CD1c-positive myeloid dendritic cell (primary cell): ENCODE measurements around the gene RAD21L1.
"Not testable (repeated sequence)": the region's sequence is repeated elsewhere in the genome, so short reads cannot be mapped to it uniquely, and the experiment has no call there.

Experiments used
- DNase-seq: peaks from one replicate; pipeline ENCODE4 v3.0.0-alpha.2; 2016; ENCODE audit errors: extremely low spot score

RAD21L1 gene

DNA sequence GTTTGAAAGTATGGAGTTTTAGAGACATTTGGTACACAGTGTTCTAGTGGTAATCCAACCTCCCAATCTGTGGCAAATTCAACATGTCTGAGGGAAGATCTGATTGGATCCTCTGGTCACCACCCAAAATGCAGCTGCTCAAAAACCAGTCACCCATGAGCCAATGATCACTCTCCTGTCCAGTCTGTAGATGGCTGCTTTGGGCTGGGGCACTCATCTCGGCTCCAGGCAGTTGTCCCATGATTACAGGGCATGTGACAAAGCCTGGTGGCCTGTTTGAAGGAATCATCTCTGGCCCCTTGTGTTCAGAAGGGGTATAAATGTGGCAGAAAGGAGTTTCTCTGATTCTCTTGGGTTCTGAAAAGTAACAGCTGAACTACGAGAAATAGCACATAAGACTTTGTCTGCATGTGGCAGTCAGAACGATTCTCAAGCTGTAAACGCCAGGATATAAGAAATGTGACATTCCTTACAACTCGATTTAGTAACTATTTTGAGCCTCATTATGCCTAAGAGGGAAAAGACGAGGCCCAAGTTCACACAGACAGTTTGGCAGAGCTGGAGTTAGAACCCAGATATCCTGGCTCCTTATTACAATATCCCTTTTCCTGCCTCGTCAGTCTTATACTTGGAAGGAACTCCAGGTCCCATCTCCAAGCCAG lies 26.5 kb upstream of the RAD21L1 start:
- no peak for DNase-seq

DNA sequence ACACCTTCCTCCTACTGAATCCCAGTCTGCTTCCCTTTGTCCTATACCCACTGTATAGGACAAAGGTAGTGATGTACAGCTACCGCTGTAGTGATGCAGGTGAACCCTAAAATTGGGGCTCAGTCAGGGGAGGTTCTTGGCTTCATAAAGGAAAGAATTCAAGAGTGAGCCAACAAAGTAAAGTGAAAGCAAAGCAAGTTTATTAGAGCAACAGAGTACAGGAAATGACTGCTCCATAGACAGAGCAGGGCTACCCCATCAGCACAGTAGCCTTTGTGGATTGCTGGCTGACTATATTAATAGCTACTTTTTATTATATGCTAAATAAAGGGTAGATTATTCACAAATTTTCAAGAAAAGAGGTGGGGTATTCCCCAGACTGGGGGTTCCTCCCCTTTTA lies 25.9 kb upstream of the RAD21L1 start:
- no peak for DNase-seq

GRCh38 chr20:1202762-1203504 lies 22.9 kb upstream of the RAD21L1 start, which contains the start of gene C20orf202:
TSS of gene C20orf202 (plus strand) at chr20:1203454. CDS start at chr20:1203586, 132 bp downstream.
- no peak for DNase-seq

GRCh38 chr20:1203630-1204029 lies 22.2 kb upstream of the RAD21L1 start:
- no peak for DNase-seq

- peak; percentile 21 for DNase-seq
Observed at GRCh38 chr20:1204113-1204512, 21.7 kb upstream of the RAD21L1 start.

- no peak for DNase-seq
Observed at GRCh38 chr20:1204576-1204975, 21.3 kb upstream of the RAD21L1 start.

GRCh38 chr20:1205802-1206201 lies 20.0 kb upstream of the RAD21L1 start:
- DNase-seq = no peak

DNA sequence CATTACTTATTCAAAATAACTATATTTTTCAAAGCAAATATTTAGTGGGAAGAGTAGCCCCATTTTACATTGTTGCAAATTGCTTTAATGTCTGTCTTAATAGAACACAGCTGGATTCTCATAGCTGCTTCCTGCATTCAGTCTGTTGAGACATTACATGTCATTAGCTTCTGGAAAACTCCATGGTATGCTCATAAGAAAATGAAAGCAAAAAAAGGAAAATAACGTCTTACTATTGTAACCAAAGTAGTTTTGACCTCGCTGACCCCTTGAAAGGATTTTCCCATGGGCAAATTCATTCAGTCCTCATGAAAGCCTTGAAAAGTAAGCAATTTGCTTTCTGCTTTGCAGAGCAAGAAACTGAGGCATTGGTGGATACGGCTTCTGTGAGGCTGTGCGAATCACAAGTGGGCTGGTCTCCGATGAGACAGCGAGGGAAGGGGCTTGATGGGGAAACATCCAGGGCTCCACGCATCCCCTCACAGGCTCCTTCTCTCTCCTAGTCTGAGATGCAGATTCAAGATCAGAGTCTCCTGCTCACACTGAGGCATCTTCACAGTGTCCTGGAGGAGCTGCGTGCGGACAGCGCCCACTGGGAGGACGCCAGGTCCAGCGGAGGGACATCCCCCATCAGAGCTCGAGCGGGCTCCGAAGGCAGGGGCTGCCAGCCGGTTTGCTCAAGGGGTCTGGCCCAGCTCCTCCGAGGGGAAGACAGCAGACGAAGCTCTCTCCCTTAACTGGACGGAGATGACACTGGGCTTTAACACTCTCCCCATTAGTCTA lies 19.3 kb upstream of the RAD21L1 start:
- no peak for DNase-seq

- no peak for DNase-seq
Observed at GRCh38 chr20:1207293-1207878, 18.5 kb upstream of the RAD21L1 start.

DNA sequence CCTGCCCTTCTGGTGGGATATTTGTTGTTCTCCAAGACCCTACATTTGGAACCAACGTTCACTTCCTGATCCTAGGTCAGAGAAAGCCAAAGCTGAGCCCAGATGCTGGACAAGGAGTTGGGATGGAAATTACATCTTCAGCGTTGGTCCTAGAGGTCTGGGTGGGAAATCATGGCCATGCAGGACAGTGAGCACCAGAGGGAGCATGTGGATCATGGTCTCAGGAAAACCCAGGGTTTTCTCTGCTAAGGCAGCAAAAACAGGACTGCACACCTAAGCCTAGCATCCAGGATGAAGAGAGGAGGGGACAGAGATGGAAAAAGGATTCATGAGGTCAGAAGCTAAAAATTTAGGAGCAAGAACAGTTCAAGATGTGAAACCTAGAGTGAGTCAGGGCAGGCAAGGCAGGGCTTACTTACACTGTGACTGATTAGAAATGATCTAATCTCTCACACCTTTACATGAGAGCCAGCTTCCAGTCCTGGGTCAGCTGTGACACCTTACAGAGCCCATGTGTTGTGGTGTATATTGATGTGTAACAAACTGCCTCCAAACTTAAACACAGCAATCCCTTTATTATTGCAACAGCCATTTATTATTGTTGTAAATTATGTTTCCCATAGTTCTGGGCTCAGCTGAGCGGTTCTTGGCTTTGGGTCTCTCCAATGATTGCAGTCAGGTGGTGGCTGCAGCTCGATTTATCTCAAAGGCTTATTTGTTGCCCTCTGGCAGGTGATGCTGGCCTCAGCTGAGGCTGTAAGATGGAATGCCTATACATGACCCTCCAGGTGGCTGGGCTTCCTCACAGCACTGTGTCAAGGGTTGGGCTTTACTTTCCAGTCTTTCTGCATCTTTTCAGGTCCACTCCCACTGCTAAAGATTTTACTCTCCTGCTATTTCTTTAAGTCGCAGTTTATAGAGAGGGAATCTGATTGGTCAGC lies 16.1 kb upstream of the RAD21L1 start:
- DNase-seq = no peak

DNA sequence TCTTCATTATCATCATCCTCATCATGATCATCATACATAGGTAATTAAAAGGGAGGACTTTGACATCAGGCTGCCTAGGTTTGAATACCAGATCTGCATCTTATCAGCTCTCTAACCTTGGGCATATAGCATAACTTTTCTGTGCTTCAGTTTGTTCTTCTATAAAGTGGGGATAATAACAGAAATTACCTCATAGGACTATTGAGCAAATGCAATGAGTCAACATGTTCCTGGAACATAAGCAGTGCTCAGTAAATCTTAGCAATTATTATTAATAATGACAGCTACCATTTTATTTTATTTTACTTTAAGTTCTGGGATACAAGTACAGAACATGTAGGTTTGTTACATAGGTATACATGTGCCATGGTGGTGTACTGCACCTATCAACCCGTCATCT lies 15.3 kb upstream of the RAD21L1 start:
- no peak for DNase-seq

- DNase-seq = no peak
Observed at GRCh38 chr20:1212023-1212422, 13.8 kb upstream of the RAD21L1 start.

GRCh38 chr20:1212607-1213396 lies 13.0 kb upstream of the RAD21L1 start:
- DNase-seq = peak; percentile 74

- no peak for DNase-seq
Observed at GRCh38 chr20:1214838-1215261, 11.0 kb upstream of the RAD21L1 start.

DNA sequence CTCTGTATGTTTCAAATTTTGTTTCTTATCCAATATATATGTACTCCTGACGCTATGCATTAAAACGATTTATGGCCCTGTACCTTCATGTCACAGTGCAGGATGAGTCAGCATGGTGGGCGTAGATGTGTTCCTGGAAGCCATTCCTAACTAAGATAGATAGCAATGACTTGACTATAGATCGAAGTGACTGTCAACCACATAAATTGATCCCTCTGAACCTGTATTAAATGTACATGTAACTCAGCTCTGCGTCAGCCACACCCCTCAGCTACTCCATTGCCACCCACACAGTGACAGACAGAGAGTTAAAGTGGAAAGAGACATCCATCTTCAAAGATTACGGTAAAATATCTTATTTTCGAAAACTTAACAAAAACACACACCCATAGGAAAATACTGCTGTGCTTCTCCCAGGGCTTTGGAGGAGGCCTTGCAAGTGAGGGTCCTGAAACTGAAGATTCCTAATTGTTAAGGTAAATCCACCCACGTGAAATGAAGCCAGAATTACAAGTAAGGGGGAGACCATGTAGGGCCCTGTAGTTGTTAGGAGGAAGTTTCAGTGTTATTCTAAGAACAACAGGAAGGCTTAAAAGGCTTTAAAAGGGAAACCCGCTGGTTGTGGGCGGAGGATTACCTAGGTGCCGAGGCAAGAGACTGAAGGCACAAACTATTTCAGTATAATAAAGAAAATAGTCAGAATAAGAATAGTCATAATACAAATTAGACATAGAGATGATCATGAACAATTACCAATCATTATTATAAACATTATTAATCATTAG lies 10.3 kb upstream of the RAD21L1 start:
- peak; percentile 34 for DNase-seq

DNA sequence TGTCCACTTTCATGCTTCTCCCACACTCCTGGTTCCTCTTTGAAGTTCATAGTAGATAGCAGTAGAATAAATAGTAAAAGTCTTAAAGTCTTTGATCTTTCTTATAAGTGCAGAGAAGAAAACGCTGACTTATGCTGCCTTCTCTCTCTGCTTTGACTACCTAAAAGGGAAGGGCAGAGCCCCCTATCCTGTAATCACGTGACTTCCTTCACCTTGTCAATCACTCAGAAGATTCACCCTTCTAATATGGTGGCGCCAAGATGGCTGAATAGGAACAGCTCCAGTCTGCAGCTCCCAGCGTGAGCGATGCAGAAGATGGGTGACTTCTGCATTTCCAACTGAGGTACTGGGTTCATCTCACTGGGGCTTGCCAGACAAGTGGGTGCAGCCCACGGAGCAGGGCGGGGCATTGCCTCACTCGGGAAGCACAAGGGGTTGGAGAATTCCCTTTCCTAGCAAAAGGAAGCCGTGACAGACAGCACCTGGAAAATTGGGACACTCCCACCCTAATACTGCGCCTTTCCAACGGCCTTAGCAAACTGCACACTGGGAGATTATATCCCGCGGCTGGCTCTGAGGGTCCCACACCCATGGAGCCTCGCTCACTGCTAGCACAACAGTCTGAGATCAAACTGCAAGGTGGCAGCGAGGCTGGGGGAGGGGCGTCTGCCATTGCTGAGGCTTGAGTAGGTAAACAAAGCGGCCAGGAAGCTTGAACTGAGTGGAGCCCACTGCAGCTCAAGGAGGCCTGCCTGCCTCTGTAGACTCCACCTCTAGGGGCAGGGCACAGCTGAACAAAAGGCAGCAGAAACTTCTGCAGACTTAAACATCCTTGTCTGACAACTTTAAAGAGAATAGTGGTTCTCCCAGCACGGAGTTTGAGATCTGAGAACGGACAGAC lies 9.1 kb upstream of the RAD21L1 start:
- not testable (repeated sequence) for DNase-seq

DNA sequence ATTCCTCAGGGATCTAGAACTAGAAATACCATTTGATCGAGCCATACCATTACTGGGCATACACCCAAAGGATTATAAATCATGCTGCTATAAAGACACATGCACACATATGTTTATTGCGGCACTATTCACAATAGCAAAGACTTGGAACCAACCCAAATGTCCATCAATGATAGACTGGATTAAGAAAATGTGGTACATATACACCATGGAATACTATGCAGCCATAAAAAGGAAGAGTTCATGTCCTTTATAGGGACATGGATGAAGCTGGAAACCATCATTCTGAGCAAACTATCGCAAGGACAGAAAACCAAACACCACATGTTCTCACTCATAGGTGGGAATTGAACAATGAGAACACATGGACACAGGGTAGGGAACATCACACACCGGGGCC lies 3.1 kb upstream of the RAD21L1 start:
- DNase-seq = not testable (repeated sequence)

DNA sequence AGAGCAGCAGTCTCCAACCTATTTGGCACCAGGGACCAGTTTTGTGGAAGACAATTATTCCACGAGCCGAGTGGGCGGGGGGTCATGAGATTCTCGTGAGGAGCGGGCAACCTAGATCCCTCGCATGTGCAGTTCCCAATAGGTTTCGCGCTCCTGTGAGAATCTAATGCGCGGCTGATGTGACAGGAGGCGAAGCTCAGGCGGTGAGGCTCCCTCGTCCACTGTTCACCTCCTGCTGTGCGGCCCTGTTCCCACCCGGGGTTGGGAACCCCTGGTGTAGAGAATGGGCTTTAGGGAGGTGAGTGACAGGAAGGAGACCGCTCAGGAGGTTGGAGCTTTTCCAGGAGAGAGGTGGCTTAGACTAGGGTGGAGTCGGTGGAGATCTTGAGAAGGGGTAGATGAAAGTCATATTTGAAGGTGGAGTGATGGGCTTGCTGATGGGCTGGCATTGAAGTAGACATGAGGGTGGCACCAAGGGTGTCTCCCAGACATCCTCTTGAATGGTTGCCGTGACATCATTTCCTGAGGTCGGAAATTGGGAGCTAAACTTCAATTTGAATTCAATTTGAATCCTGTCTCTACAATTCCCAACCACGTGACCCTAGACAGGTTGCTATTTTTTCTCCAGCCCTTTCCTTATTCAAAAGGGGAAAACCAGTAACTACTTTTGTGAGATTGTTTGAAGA lies 1.5 kb upstream of the RAD21L1 start:
- DNase-seq = no peak
